ENCODE results near the gene SNTA1. TPM values are rescaled to one million over a fixed set of nuclear protein-coding genes. Genes with fewer than 3 reads are reported as not detected.

Gene SNTA1
- total and polyA plus RNA-seq, 2 experiments from 2014 or later: 3.8 to 9.3 TPM

DNA sequence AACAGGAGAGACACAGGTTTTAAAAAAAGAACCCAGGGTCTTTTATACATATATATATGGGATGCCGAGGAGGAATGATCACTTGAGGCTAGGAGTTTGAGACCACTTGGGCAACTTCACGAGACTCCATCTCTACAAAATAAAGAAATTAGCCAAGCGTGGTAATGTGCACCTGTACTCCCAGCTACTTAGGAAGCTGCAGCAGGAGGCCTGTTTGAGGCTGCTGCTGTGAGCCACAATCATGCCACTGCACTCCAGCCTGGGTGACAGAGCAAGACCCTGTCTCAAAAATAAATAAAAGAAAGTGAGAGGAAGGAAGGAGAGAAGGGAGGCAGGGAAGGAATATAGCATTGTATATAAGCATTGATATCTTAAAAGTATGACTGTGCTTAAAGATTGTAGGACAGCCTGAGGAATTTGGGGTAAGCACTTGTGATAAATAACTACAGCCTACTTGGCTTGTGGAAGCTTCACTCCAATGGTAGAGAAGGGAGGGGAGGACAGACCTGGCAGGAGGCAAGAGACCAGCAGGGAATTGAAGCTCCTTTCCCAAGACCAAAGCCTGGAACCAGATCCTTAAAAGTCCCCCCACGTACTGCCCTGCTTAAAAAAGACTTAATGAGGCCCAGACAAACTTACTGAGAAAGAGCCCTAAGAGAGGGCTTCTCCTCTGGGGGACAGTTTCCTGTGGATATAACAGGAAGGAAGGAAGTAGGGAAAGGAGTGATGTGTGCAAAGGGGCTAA is 2.5 kb upstream of the SNTA1 start:
- Histone ChIP-seq H3K27me3 (ENCODE audit: insufficient read depth) (peaks cover 16% of the 10 kb centered on the region), H3K27ac (ENCODE audit: low read depth) (no peak overlapping the region)
- no peak overlapping the region for H3K4me3 Mint-ChIP-seq

GRCh38 chr20:33444797-33445560 is 1.4 kb upstream of the SNTA1 start:
- Histone ChIP-seq H3K9me2 (ENCODE audit: insufficient read depth) (no peaks in the 10 kb centered on the region), H3K27ac (ENCODE audit: low read depth) (no peak overlapping the region), H3K4me2 (peak overlapping the region; percentile 90), H3K4me1 (ENCODE audit: insufficient read depth) (peaks cover 8% of the 10 kb centered on the region), H4K20me1 (replicated peaks; ENCODE audit: insufficient read depth) (no peaks in the 10 kb centered on the region), H3F3A (replicated peaks; ENCODE audit: low read depth) (no peaks in the 10 kb centered on the region), H3K4me3 (peak overlapping the region; percentile 77), H3K36me3 (ENCODE audit: insufficient read depth) (no peaks in the 10 kb centered on the region), H2AFZ (peak overlapping the region; percentile 81; the same call in 1 of the 2 replicates), H3K79me2 (replicated peaks; ENCODE audit: insufficient read depth) (no peaks in the 10 kb centered on the region), H3K27me3 (ENCODE audit: insufficient read depth) (peaks cover 16% of the 10 kb centered on the region)
- Mint-ChIP-seq H3K27me3 (ENCODE audit: insufficient read depth, low read depth, poor library complexity) (peaks cover 29% of the 10 kb centered on the region), H3K4me3 (peak overlapping the region; percentile 83), H3K4me1 (peaks cover 8% of the 10 kb centered on the region), H3K36me3 (ENCODE audit: low read depth) (peaks cover 4% of the 10 kb centered on the region; the same call in 1 of the 3 replicates), H3K27ac (no peak overlapping the region), H3K9me3 (peaks cover 4% of the 10 kb centered on the region)
- TF ChIP-seq ZNF331 (CRISPR knock-in tag; IDR thresholded peaks at IDR 0.05; ENCODE audit: low read depth) (no peak), CTCF (conservative IDR thresholded peaks at IDR 0.05; ENCODE audit: low read depth in 2 of 2) (peak; percentile 32 to 57)
- TF ChIP-seq, protein P1, sequence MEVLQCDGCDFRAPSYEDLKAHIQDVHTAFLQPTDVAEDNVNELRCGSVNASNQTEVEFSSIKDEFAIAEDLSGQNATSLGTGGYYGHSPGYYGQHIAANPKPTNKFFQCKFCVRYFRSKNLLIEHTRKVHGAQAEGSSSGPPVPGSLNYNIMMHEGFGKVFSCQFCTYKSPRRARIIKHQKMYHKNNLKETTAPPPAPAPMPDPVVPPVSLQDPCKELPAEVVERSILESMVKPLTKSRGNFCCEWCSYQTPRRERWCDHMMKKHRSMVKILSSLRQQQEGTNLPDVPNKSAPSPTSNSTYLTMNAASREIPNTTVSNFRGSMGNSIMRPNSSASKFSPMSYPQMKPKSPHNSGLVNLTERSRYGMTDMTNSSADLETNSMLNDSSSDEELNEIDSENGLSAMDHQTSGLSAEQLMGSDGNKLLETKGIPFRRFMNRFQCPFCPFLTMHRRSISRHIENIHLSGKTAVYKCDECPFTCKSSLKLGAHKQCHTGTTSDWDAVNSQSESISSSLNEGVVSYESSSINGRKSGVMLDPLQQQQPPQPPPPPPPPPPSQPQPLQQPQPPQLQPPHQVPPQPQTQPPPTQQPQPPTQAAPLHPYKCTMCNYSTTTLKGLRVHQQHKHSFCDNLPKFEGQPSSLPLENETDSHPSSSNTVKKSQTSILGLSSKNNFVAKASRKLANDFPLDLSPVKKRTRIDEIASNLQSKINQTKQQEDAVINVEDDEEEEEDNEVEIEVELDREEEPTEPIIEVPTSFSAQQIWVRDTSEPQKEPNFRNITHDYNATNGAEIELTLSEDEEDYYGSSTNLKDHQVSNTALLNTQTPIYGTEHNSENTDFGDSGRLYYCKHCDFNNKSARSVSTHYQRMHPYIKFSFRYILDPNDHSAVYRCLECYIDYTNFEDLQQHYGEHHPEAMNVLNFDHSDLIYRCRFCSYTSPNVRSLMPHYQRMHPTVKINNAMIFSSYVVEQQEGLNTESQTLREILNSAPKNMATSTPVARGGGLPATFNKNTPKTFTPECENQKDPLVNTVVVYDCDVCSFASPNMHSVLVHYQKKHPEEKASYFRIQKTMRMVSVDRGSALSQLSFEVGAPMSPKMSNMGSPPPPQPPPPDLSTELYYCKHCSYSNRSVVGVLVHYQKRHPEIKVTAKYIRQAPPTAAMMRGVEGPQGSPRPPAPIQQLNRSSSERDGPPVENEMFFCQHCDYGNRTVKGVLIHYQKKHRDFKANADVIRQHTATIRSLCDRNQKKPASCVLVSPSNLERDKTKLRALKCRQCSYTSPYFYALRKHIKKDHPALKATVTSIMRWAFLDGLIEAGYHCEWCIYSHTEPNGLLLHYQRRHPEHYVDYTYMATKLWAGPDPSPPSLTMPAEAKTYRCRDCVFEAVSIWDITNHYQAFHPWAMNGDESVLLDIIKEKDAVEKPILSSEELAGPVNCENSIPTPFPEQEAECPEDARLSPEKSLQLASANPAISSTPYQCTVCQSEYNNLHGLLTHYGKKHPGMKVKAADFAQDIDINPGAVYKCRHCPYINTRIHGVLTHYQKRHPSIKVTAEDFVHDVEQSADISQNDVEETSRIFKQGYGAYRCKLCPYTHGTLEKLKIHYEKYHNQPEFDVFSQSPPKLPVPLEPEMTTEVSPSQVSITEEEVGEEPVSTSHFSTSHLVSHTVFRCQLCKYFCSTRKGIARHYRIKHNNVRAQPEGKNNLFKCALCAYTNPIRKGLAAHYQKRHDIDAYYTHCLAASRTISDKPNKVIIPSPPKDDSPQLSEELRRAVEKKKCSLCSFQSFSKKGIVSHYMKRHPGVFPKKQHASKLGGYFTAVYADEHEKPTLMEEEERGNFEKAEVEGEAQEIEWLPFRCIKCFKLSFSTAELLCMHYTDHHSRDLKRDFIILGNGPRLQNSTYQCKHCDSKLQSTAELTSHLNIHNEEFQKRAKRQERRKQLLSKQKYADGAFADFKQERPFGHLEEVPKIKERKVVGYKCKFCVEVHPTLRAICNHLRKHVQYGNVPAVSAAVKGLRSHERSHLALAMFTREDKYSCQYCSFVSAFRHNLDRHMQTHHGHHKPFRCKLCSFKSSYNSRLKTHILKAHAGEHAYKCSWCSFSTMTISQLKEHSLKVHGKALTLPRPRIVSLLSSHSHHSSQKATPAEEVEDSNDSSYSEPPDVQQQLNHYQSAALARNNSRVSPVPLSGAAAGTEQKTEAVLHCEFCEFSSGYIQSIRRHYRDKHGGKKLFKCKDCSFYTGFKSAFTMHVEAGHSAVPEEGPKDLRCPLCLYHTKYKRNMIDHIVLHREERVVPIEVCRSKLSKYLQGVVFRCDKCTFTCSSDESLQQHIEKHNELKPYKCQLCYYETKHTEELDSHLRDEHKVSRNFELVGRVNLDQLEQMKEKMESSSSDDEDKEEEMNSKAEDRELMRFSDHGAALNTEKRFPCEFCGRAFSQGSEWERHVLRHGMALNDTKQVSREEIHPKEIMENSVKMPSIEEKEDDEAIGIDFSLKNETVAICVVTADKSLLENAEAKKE (CRISPR knock-in tag; IDR thresholded peaks at IDR 0.05): no peak
- ATAC-seq: peak; percentile 4; the same call in 2 of the 3 replicates
- peak; percentile 46 for DNase-seq (ENCODE audit: low spot score)

More for the DNA sequence above, 2.5 kb upstream of the SNTA1 start:
- Histone ChIP-seq H3K79me2 (replicated peaks; ENCODE audit: insufficient read depth) (no peaks in the 10 kb centered on the region), H2AFZ (no peak overlapping the region), H4K20me1 (replicated peaks; ENCODE audit: insufficient read depth) (no peaks in the 10 kb centered on the region), H3K4me2 (no peak overlapping the region), H3F3A (replicated peaks; ENCODE audit: low read depth) (no peaks in the 10 kb centered on the region), H3K36me3 (ENCODE audit: insufficient read depth) (no peaks in the 10 kb centered on the region), H3K9me2 (ENCODE audit: insufficient read depth) (no peaks in the 10 kb centered on the region), H3K4me1 (ENCODE audit: insufficient read depth) (peaks cover 8% of the 10 kb centered on the region), H3K4me3 (no peak overlapping the region)
- H3K36me3 Mint-ChIP-seq (ENCODE audit: low read depth): peaks cover 4% of the 10 kb centered on the region; the same call in 1 of the 3 replicates
- ATAC-seq (no peak), DNase-seq (ENCODE audit: low spot score) (no peak)
- H3K9me3 Mint-ChIP-seq: peaks cover 4% of the 10 kb centered on the region
- H3K4me1 Mint-ChIP-seq: peaks cover 8% of the 10 kb centered on the region
- no peak overlapping the region for H3K27ac Mint-ChIP-seq
- peaks cover 29% of the 10 kb centered on the region for H3K27me3 Mint-ChIP-seq (ENCODE audit: insufficient read depth, low read depth, poor library complexity)
- TF ChIP-seq JUNB (IDR thresholded peaks at IDR 0.05; ENCODE audit: unreplicated experiment) (no peak), EZH2phosphoT487 (IDR thresholded peaks at IDR 0.05; ENCODE audit: unreplicated experiment) (no peak), ZNF331 (CRISPR knock-in tag; IDR thresholded peaks at IDR 0.05; ENCODE audit: low read depth) (no peak)

Measured in GM23338 (cell line).